ENCODE data around the gene CLIC6.

Gene CLIC6

GRCh38 chr21:34668803-34669148, at the start of gene CLIC6:
TSS of gene CLIC6 (plus strand) at chr21:34668994. CDS start at chr21:34669389, 395 bp downstream.
- DNase-seq, result no peak

- no peak for DNase-seq
These were observed 48.7 kb upstream of the CLIC6 start for GRCh38 chr21:34619841-34620665.

- no peak for DNase-seq
These were observed 47.1 kb upstream of the CLIC6 start for GRCh38 chr21:34621434-34622350.

GRCh38 chr21:34623516-34623915, 45.3 kb upstream of the CLIC6 start:
- DNase-seq, result no peak

GRCh38 chr21:34625030-34625593, 43.7 kb upstream of the CLIC6 start:
- DNase-seq, result no peak

GRCh38 chr21:34626131-34626530, 42.7 kb upstream of the CLIC6 start:
- no peak for DNase-seq

- no peak for DNase-seq
These were observed 38.2 kb upstream of the CLIC6 start for GRCh38 chr21:34630536-34631143.

- DNase-seq, result no peak
These were observed 36.3 kb upstream of the CLIC6 start for GRCh38 chr21:34632498-34632897.

GRCh38 chr21:34635307-34635706, 33.5 kb upstream of the CLIC6 start:
- no peak for DNase-seq

- DNase-seq, result no peak
These were observed 31.8 kb upstream of the CLIC6 start for GRCh38 chr21:34636961-34637360.

GRCh38 chr21:34639250-34639649, 29.5 kb upstream of the CLIC6 start:
- DNase-seq, result no peak

- DNase-seq, result no peak
These were observed 28.7 kb upstream of the CLIC6 start for GRCh38 chr21:34639882-34640788.

- no peak for DNase-seq
These were observed 27.9 kb upstream of the CLIC6 start for GRCh38 chr21:34640858-34641257.

GRCh38 chr21:34642211-34643075, 26.4 kb upstream of the CLIC6 start:
- no peak for DNase-seq

GRCh38 chr21:34644825-34645224, 24.0 kb upstream of the CLIC6 start:
- DNase-seq, result no peak

- no peak for DNase-seq
These were observed 21.2 kb upstream of the CLIC6 start for GRCh38 chr21:34647555-34647954.

- DNase-seq, result no peak
These were observed 20.0 kb upstream of the CLIC6 start for GRCh38 chr21:34648739-34649297.

- DNase-seq, result no peak
These were observed 19.4 kb upstream of the CLIC6 start for GRCh38 chr21:34649400-34649799.

GRCh38 chr21:34650861-34651431, 17.8 kb upstream of the CLIC6 start:
- no peak for DNase-seq

- no peak for DNase-seq
These were observed 17.2 kb upstream of the CLIC6 start for GRCh38 chr21:34651642-34652041.
